HepG2 (cell line): Measurements from ENCODE around the gene PSMD4. TPM values are rescaled to one million over a fixed set of nuclear protein-coding genes. Genes with fewer than 3 reads are reported as not detected.

Experiments used
- ARNTL ChIP-seq: sonication (generic); formaldehyde crosslinking; IDR thresholded peaks from 2 replicates; pipeline ENCODE4 v1.4.0; 2020; ENCODE audit warnings: mild to moderate bottlenecking, missing genetic modification reagents
- CHCHD3 ChIP-seq: sonication (generic); formaldehyde crosslinking; IDR thresholded peaks from 2 replicates; pipeline ENCODE4 v1.8.0; 2022; ENCODE audit warnings: mild to moderate bottlenecking, missing genetic modification reagents, moderate library complexity
- GABPA ChIP-seq, 2 experiments: IDR thresholded peaks; 2 replicates each; pipeline ENCODE4 v1.6.1; 2011 to 2016; ENCODE audit warnings: low read depth in 2 of 2, low read length in 1 of 2, missing biosample characterization in 1 of 2, missing genetic modification characterization in 1 of 2
- KDM4B ChIP-seq: sonication (generic); formaldehyde crosslinking; IDR thresholded peaks from 2 replicates; pipeline ENCODE4 v1.4.0; 2020; ENCODE audit warnings: missing genetic modification reagents
- LRRFIP1 ChIP-seq: sonication (generic); formaldehyde crosslinking; conservative IDR thresholded peaks from 2 replicates; pipeline ENCODE4 v1.4.0; 2020; ENCODE audit warnings: missing genetic modification reagents
- NFAT5 ChIP-seq: sonication (generic); formaldehyde crosslinking; IDR thresholded peaks from 2 replicates; pipeline ENCODE4 v1.4.0; 2020; ENCODE audit warnings: missing genetic modification reagents
- NR2F1 ChIP-seq, 2 experiments: fragments of 450-650 bp in 1 of 2; formaldehyde crosslinking in 1 of 2; IDR thresholded peaks; 2 replicates each; pipeline versions ENCODE4 v1.5.0 to v1.6.1; 2016 to 2020; ENCODE audit warnings: mild to moderate bottlenecking in 1 of 2, missing compliant biosample characterization in 1 of 2, missing genetic modification reagents in 1 of 2, moderate library complexity in 1 of 2
- RFXAP ChIP-seq: sonication (generic); formaldehyde crosslinking; IDR thresholded peaks from 2 replicates; pipeline ENCODE4 v1.4.0; 2020; ENCODE audit warnings: missing genetic modification reagents, borderline replicate concordance
- SMAD1 ChIP-seq: sonication (generic); formaldehyde crosslinking; IDR thresholded peaks from 2 replicates; pipeline ENCODE4 v1.4.0; 2020; ENCODE audit warnings: missing genetic modification reagents, low read depth, mild to moderate bottlenecking, borderline replicate concordance
- U2AF2 ChIP-seq: fragments of 200-400 bp; formaldehyde crosslinking; IDR thresholded peaks from 2 replicates; pipeline ENCODE4 v1.6.1; 2017; ENCODE audit warnings: low read depth, mild to moderate bottlenecking, low read length
- ZBTB26 ChIP-seq: IDR thresholded peaks from 2 replicates; pipeline ENCODE4 v1.6.1; 2016; ENCODE audit warnings: missing compliant biosample characterization, missing genetic modification reagents, borderline replicate concordance
- ZMAT5 ChIP-seq: sonication (generic); formaldehyde crosslinking; IDR thresholded peaks from 2 replicates; pipeline ENCODE4 v1.5.0; 2020; ENCODE audit warnings: mild to moderate bottlenecking, low read depth, missing genetic modification reagents, borderline replicate concordance
- ZNF335 ChIP-seq: sonication (generic); formaldehyde crosslinking; IDR thresholded peaks from 2 replicates; pipeline ENCODE4 v1.4.0; 2020; ENCODE audit warnings: missing genetic modification reagents
- ZNF770 ChIP-seq: sonication (generic); formaldehyde crosslinking; IDR thresholded peaks from 2 replicates; pipeline ENCODE4 v1.5.0; 2020; ENCODE audit warnings: mild to moderate bottlenecking, missing genetic modification reagents
- ZNF781 ChIP-seq: sonication (generic); formaldehyde crosslinking; IDR thresholded peaks from 2 replicates; pipeline ENCODE4 v1.5.1; 2020; ENCODE audit warnings: borderline replicate concordance, mild to moderate bottlenecking, missing genetic modification reagents; ENCODE audit errors: not compliant biosample characterization
- polyA plus RNA-seq, 8 experiments: library from polyadenylated mRNA; depleted of rRNA in 3 of 8; stranded (reverse) in 7 of 8; unstranded in 1 of 8; fragments of >200 nt; fragmentation: Illumina TruSeq in 4 of 8; extraction: Trizol in 4 of 8; gene quantifications; 2 replicates each; pipeline versions ENCODE4 v1.2.1 to v1.2.3, GENCODE V29; 2011 to 2016; ENCODE audit warnings: low read depth in 4 of 8, missing spikeins in 1 of 8, mixed read lengths in 1 of 8; ENCODE audit not compliant: insufficient read depth in 1 of 8
- total RNA-seq, 5 experiments: library from RNA; depleted of rRNA; stranded (reverse); fragments of >200 nt; fragmentation: Illumina TruSeq; extraction: Trizol; gene quantifications; 2 replicates each; pipeline ENCODE4 v1.2.3, GENCODE V29; 2016; ENCODE audit warnings: low read depth in 1 of 5

PSMD4 gene
- total and polyA plus RNA-seq, 2 of the 13 experiments (the other 11 are each of a cell fraction or from before 2014, with no cell fraction given) = 194 to 243 TPM

GRCh38 chr1:151281225-151281968 is 26.9 kb downstream of the PSMD4 start (continued):
- TF ChIP-seq LRRFIP1 (CRISPR knock-in tag) (no peak), NR2F1 (CRISPR knock-in tag; IDR thresholded peaks at IDR 0.05) (peak in 1 of 2 experiments; percentile 83; a peak in 2 of 4 replicates), U2AF2 (no peak), GABPA (IDR thresholded peaks at IDR 0.05; ENCODE audit: low read depth, low read length) (peak; percentile 61), GABPA (CRISPR knock-in tag; IDR thresholded peaks at IDR 0.05; ENCODE audit: low read depth) (peak; percentile 88), ZBTB26 (CRISPR knock-in tag) (no peak), ARNTL (CRISPR knock-in tag) (peak; percentile 67), ZNF781 (CRISPR knock-in tag) (no peak), NFAT5 (CRISPR knock-in tag) (no peak), ZNF335 (peak; percentile 69), ZMAT5 (CRISPR knock-in tag) (no peak), ZNF770 (CRISPR knock-in tag) (peak; percentile 62; the same call in 1 of the 2 replicates), RFXAP (CRISPR knock-in tag) (no peak), SMAD1 (CRISPR knock-in tag) (peak; percentile 55; the same call in 1 of the 2 replicates), CHCHD3 (CRISPR knock-in tag) (no peak), KDM4B (no peak)
